ENCODE results near the gene POLR2E. TPM values are rescaled to one million over a fixed set of nuclear protein-coding genes. Genes with fewer than 3 reads are reported as not detected.

POLR2E gene
- total and polyA plus RNA-seq, 2 of the 8 experiments (the other 6 are each of a cell fraction or from before 2014, with no cell fraction given) = 281 to 381 TPM

DNA sequence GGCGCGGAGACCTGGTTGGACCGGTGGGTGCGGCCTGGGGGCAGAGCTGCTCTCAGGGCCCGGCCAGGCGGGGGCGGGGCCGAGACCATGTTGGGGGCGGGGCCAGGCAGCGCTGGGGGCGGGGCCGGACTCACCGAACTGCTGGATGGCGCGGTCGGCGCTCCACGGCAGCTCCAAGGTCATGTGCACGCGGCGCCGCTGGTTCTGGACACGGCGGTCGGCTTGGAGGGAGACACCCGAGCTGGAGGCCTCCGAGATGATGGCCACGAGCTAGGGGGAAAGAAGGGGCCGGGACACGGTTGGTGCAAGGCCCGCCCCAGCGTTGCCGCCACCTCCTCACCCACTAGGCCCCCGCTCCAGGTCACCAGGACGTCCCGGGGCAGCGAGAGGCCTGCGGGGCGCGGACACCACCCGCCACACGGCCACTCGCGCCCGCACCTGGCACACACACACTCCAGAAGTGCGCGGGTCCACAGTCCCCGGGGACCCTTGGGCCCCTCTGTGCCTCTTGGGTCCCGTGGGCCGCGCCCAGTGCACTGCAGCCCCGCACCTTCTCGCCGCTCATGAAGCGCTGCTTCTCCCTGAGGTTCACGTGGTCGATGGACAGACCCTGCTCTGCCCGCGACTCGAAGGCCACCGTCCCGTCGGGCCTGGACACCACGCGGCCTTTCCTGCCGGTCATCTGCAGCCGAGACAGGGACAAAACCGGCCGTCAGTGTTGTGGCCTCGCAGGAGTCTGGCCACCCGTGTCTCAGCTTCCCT lies 17.3 kb upstream of the POLR2E start:
- Histone ChIP-seq H3K23me2 (ENCODE audit: low read depth, low read length) (no peaks in the 10 kb centered on the region), H3K56ac (replicated peaks; ENCODE audit: insufficient read length, low read depth, low read length) (no peak overlapping the region), H3K9ac (replicated peaks in 1 of 4; ENCODE audit: extremely low read depth in 1 of 4, low read depth in 3 of 4, low read length in 3 of 4) (no peak overlapping the region), H3K14ac (ENCODE audit: insufficient read length) (no peak overlapping the region), H2AFZ (ENCODE audit: low read length) (no peak overlapping the region), H4K20me1 (replicated peaks in 1 of 2; ENCODE audit: control insufficient read depth in 1 of 2, insufficient read depth in 2 of 2, low read length in 2 of 2) (peaks cover 2 to 8% of the 10 kb centered on the region in 2 experiments), H3K36me3 (ENCODE audit: control insufficient read depth in 2 of 4, insufficient read depth in 4 of 4, low read length in 3 of 4) (peaks cover 0 to 37% (median 8%) of the 10 kb centered on the region in 4 experiments; a peak in 4 of 8 replicates), H3K23ac (ENCODE audit: insufficient read length) (no peak overlapping the region), H3K4me3 (ENCODE audit: extremely low read depth in 1 of 4, insufficient read depth in 2 of 4, low read depth in 3 of 4, low read length in 4 of 4) (no peak overlapping the region), H3K27ac (ENCODE audit: low read depth, low read length) (no peak overlapping the region), H4K8ac (ENCODE audit: extremely low read depth, insufficient read depth, low read length) (peak overlapping the region; percentile 78), H3K4me2 (ENCODE audit: insufficient read depth in 1 of 2, low read depth in 2 of 2, low read length in 2 of 2) (no peak overlapping the region), H3K18ac (ENCODE audit: extremely low read depth, low read length) (no peak overlapping the region), H2AK5ac (ENCODE audit: low read depth, low read length) (no peak overlapping the region), H4K5ac (ENCODE audit: insufficient read length, low read depth, low read length) (peak overlapping the region; percentile 47), H2BK15ac (ENCODE audit: low read length) (peak overlapping the region; percentile 29; the same call in 1 of the 2 replicates), H2BK120ac (replicated peaks; ENCODE audit: low read depth, low read length) (no peak overlapping the region), H3K4me1 (replicated peaks in 1 of 4; ENCODE audit: control insufficient read depth in 3 of 4, insufficient read depth in 4 of 4, low read length in 3 of 4) (peaks cover 0 to 3% (median 2%) of the 10 kb centered on the region in 4 experiments; a peak in 5 of 7 replicates), H3K79me1 (ENCODE audit: low read depth, low read length) (no peaks in the 10 kb centered on the region), H2BK5ac (ENCODE audit: low read depth, low read length) (no peak overlapping the region; the same call in 1 of the 2 replicates), H3K9me3 (ENCODE audit: insufficient read depth in 2 of 2, low read depth in 1 of 2, low read length in 1 of 2) (no peaks in the 10 kb centered on the region), H3K27me3 (replicated peaks in 1 of 4; ENCODE audit: control insufficient read depth in 3 of 4, extremely low read depth in 1 of 4, insufficient read depth in 3 of 4, low read length in 3 of 4) (no peaks in the 10 kb centered on the region), H2BK20ac (ENCODE audit: low read length) (no peak overlapping the region), H4K91ac (replicated peaks; ENCODE audit: insufficient read length, low read length) (peak overlapping the region; percentile 53), H3K4ac (replicated peaks; ENCODE audit: insufficient read length, low read depth, low read length) (no peak overlapping the region), H3K79me2 (ENCODE audit: control insufficient read depth in 1 of 2, insufficient read depth in 2 of 2, low read length in 2 of 2) (no peaks in the 10 kb centered on the region), H2BK12ac (ENCODE audit: low read depth, low read length) (peak overlapping the region; percentile 87; the same call in 1 of the 2 replicates)
- ChIA-PET POLR2A (ENCODE audit: partially characterized antibody) (interaction anchor here (0.9 to 3.1 kb wide), 7 partner anchors 9 to 115 kb away, joined by 3 to 24 read pairs (median 5); partner anchors contain the start of gene GPX4), CTCF (ENCODE audit: partially characterized antibody) (interaction anchor here (0.6 to 3.7 kb wide), 38 partner anchors 7 to 190 kb away, joined by 3 to 27 read pairs (median 6); partner anchors contain the start of gene SBNO2)
- no peak for DNase-seq (ENCODE audit: low read depth in 1 of 2, low spot score in 2 of 2)
- no peak for FAIRE-seq
- 92% methylated on average over 26 of the region's 71 CpGs; no CpG with 5 or more reads in 1 of the 2 experiments for WGBS, 2 experiments (ENCODE audit: extremely low coverage in 1 of 2, insufficient coverage in 1 of 2, insufficient read length in 1 of 2, insufficient replicate concordance in 2 of 2, low coverage in 1 of 2, low lambda C conversion rate in 2 of 2, missing lambda C conversion rate in 1 of 2)
- TF ChIP-seq KDM5A (IDR thresholded peaks at IDR 0.05; ENCODE audit: low read length) = no peak
- TF ChIP-seq SP1 (IDR thresholded peaks at IDR 0.05; ENCODE audit: low read depth, low read length) = no peak
- TF ChIP-seq CREB1 (IDR thresholded peaks at IDR 0.05) = no peak
- TF ChIP-seq GTF2F1 (IDR thresholded peaks at IDR 0.05; ENCODE audit: borderline replicate concordance, low read depth, low read length) = no peak
- TF ChIP-seq POU5F1 (IDR thresholded peaks at IDR 0.05; ENCODE audit: low read depth, low read length) = no peak
- no peak for TF ChIP-seq PHF8 (conservative IDR thresholded peaks at IDR 0.05; ENCODE audit: low read depth, low read length)
- TF ChIP-seq RXRA (IDR thresholded peaks at IDR 0.05; ENCODE audit: insufficient read depth, low read depth, low read length) = no peak
- TF ChIP-seq YY1 (IDR thresholded peaks at IDR 0.05; ENCODE audit: low read depth, low read length) = no peak
- no peak for TF ChIP-seq SP2 (IDR thresholded peaks at IDR 0.05; ENCODE audit: low read length)
- TF ChIP-seq KDM1A (IDR thresholded peaks at IDR 0.05; ENCODE audit: borderline replicate concordance, low read length) = no peak
- no peak for TF ChIP-seq CBX5 (IDR thresholded peaks at IDR 0.05; ENCODE audit: low read depth, low read length)
- no peak for TF ChIP-seq TEAD4 (IDR thresholded peaks at IDR 0.05; ENCODE audit: low read depth, low read length)
- no peak for TF ChIP-seq JUND (IDR thresholded peaks at IDR 0.05; ENCODE audit: low read length)
